GM18502 (cell line): ENCODE data around the gene TMEM62.
"Not testable (repeated sequence)": the region's sequence is repeated elsewhere in the genome, so short reads cannot be mapped to it uniquely, and the experiment has no call there.

Experiments
- ATAC-seq: cut with Tn5 transposase; IDR thresholded peaks from one replicate; pipeline ENCODE4 v1.9.1; 2021; ENCODE audit warnings: mild to moderate bottlenecking; ENCODE audit not compliant: unreplicated experiment, poor library complexity

The TMEM62 gene

GRCh38 chr15:43225950-43226255, 92.5 kb downstream of the TMEM62 start:
- ATAC-seq = not testable (repeated sequence)

GRCh38 chr15:43226436-43227305, 93.3 kb downstream of the TMEM62 start:
- ATAC-seq = no peak

GRCh38 chr15:43229977-43230376, 96.6 kb downstream of the TMEM62 start:
- ATAC-seq = no peak

- ATAC-seq = no peak
These were observed 97.3 kb downstream of the TMEM62 start for GRCh38 chr15:43230640-43231115.

GRCh38 chr15:43232289-43232874, 99.0 kb downstream of the TMEM62 start:
- no peak for ATAC-seq
